Tibial nerve (tissue), 3 donors: ENCODE data around the gene RIN3.

Experiments
- POLR2A ChIP-seq, 2 donors: fragments of 450-650 bp; IDR thresholded peaks; one replicate each; pipeline ENCODE4 v1.6.1; 2017; ENCODE audit warnings: antibody characterized with exemption in 2 of 2, mild to moderate bottlenecking in 2 of 2, moderate library complexity in 2 of 2
- TF ChIP-seq, protein P1 (sequence below), 5 experiments: fragments of 200-600 bp in 3 of 5; fragments of 450-650 bp in 2 of 5; sonication (generic) in 3 of 5; IDR thresholded peaks; one replicate each; pipeline ENCODE4 v1.5.1; 2016 to 2019; ENCODE audit warnings: antibody characterized with exemption in 5 of 5, mild to moderate bottlenecking in 3 of 5, moderate library complexity in 2 of 5

DNA sequence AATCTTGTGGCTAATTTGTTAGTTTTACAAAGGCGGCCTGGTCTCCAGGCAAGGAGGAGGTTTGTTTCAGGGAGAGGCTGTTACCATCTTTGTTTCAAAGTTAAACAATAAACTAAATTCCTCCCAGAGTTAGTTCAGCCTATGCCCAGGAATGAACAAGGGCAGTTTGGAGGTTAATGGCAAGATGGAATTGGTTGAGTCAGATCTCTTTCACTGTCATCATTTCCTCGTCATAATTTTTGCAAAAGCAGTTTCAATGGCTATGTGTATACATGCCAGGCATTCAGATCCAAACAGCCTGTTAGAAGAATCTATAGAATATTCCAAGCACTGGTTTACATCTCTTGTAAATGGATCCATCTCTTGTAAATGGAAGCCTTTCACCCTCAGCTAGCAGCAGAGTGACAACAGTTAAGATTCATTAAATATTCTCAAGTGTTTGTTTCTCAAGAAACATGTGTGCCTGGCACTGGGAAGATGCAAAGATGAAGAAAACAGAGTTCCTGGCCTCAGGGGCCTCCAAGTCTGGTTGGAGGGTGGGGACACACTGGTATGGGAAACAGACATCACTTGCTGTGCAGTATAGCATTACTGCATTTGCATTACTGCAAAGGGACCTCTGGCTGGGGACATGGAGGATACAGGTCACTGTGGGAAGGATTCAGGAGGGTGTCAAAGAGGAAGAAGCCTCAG lies 65.8 kb downstream of the RIN3 start:
- TF ChIP-seq, protein P1, sequence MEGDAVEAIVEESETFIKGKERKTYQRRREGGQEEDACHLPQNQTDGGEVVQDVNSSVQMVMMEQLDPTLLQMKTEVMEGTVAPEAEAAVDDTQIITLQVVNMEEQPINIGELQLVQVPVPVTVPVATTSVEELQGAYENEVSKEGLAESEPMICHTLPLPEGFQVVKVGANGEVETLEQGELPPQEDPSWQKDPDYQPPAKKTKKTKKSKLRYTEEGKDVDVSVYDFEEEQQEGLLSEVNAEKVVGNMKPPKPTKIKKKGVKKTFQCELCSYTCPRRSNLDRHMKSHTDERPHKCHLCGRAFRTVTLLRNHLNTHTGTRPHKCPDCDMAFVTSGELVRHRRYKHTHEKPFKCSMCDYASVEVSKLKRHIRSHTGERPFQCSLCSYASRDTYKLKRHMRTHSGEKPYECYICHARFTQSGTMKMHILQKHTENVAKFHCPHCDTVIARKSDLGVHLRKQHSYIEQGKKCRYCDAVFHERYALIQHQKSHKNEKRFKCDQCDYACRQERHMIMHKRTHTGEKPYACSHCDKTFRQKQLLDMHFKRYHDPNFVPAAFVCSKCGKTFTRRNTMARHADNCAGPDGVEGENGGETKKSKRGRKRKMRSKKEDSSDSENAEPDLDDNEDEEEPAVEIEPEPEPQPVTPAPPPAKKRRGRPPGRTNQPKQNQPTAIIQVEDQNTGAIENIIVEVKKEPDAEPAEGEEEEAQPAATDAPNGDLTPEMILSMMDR (IDR thresholded peaks at IDR 0.05): no peak
- TF ChIP-seq POLR2A (IDR thresholded peaks at IDR 0.05): no peak
